Measurements from ENCODE around the gene CCL3. TPM values are rescaled to one million over a fixed set of nuclear protein-coding genes. Genes with fewer than 3 reads are reported as not detected.
"Not testable (repeated sequence)": the region's sequence is repeated elsewhere in the genome, so short reads cannot be mapped to it uniquely, and the experiment has no call there.

The CCL3 gene
- total and polyA plus RNA-seq, 2 of the 4 experiments (the other 2 are of a cell fraction), result not detected

DNA sequence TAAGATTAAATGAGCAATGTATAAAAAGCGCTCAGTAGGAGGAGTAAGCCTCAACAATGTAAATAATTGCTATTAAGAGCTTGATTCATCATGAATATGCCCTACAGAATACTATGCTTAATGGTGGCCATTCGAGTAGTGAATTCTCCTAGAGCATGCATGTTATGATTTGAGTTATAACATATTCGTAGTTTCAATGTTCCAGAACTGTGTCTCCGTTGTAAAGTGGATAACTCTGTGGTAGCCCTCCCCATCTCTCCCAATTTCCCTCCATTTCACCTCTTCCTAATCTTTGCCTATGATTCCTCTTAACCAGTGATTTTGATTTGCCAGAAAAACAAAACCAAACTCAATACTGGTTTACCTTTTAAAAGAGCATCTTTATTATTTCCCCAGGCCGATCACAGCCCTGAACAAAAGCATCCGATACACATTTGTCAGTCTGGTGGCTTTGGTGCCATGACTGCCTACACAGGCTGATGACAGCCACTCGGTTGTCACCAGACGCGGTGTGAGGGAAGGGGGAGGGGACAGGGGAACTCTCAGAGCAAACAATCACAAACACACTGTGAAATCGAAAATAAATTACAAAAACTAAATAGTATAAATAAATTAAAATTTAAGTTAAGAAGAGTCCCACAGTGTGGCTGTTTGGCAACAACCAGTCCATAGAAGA, 1.9 kb downstream of the CCL3 start:
- H2BK120ac ChIP-seq (ENCODE audit: low read depth, low read length); H3K23ac ChIP-seq (ENCODE audit: low read depth, low read length); H2BK15ac ChIP-seq (ENCODE audit: low read depth, low read length); H3K18ac ChIP-seq (ENCODE audit: low read depth, low read length); H3K14ac ChIP-seq (replicated peaks; ENCODE audit: low read depth, low read length); H4K8ac ChIP-seq (ENCODE audit: low read depth in 2 of 2, low read length in 2 of 2); H2BK20ac ChIP-seq (ENCODE audit: low read depth, low read length); H3K79me1 ChIP-seq (ENCODE audit: low read depth in 1 of 2, low read length in 2 of 2); H3K4me3 ChIP-seq (ENCODE audit: insufficient read depth, low read depth, low read length); H3K36me3 ChIP-seq (ENCODE audit: control insufficient read depth, insufficient read depth, low read length); H2AFZ ChIP-seq (replicated peaks; ENCODE audit: low read length, poor library complexity); ATAC-seq (ENCODE audit: low read depth); dilution Hi-C loops (cut with HindIII; ENCODE audit: low sequenced_read_pairs, unreplicated experiment); H3K27ac ChIP-seq (ENCODE audit: insufficient read depth, low read length); H4K20me1 ChIP-seq (ENCODE audit: insufficient read depth, low read length); CTCF ChIA-PET; H3K9ac ChIP-seq (ENCODE audit: low read depth, low read length); H2BK5ac ChIP-seq (ENCODE audit: low read depth, low read length, poor library complexity, severe bottlenecking); H4K5ac ChIP-seq (ENCODE audit: low read depth, low read length); intact Hi-C loops (cut with micrococcal nuclease); in situ Hi-C loops (cut with MboI; ENCODE audit: low sequenced_read_pairs); DNase-seq; H3K9me1 ChIP-seq (ENCODE audit: insufficient read depth, low read length); H2AK5ac ChIP-seq (ENCODE audit: low read depth, low read length); H4K91ac ChIP-seq (ENCODE audit: insufficient read depth, low read depth, low read length); H3K4ac ChIP-seq (ENCODE audit: low read depth, low read length); H2AK9ac ChIP-seq (replicated peaks; ENCODE audit: low read depth, low read length, poor library complexity); POLR2A ChIA-PET (ENCODE audit: unreplicated experiment); H3K27me3 ChIP-seq (ENCODE audit: control insufficient read depth, insufficient read depth, low read length); H3K9me3 ChIP-seq (ENCODE audit: control insufficient read depth, insufficient read depth, low read length); H3K56ac ChIP-seq (ENCODE audit: extremely low read depth, insufficient read depth, low read length); H3K4me2 ChIP-seq (ENCODE audit: low read depth, low read length); BruUV-seq (replicated peaks); H3K4me1 ChIP-seq (ENCODE audit: control insufficient read depth, insufficient read depth, low read length): not testable (repeated sequence)
- WGBS, 2 experiments (ENCODE audit: extremely low coverage in 2 of 2, insufficient read length in 1 of 2), result no CpG with 5 or more reads among the region's 10 CpGs

DNA sequence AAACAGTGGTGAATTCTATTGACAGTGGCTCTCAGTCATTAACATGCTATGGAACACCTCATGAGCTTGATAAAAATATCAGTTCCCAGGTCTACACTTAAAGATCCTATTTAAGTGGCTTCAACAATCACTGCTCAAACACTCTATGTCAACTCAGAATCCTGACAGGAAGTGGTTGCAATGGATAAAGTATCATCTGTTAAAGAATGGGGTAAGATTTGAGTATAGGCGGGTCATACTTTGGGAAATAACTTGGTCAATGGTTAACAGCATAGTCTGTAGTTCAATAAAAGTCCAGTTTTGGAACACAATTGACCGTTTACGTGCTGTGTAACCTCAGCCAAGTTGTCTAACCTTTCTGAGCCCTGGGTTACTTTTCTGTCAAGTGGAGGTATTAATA, 2.5 kb downstream of the CCL3 start:
- POLR2A ChIA-PET (ENCODE audit: unreplicated experiment); H4K20me1 ChIP-seq (ENCODE audit: insufficient read depth, low read length); H3K56ac ChIP-seq (ENCODE audit: extremely low read depth, insufficient read depth, low read length); H2BK20ac ChIP-seq (ENCODE audit: low read depth, low read length); dilution Hi-C loops (cut with HindIII; ENCODE audit: low sequenced_read_pairs, unreplicated experiment); H3K4me3 ChIP-seq (ENCODE audit: insufficient read depth, low read depth, low read length); H3K4ac ChIP-seq (ENCODE audit: low read depth, low read length); H2BK15ac ChIP-seq (ENCODE audit: low read depth, low read length); H3K18ac ChIP-seq (ENCODE audit: low read depth, low read length); H4K91ac ChIP-seq (ENCODE audit: insufficient read depth, low read depth, low read length); H3K9ac ChIP-seq (ENCODE audit: low read depth, low read length); H3K27me3 ChIP-seq (ENCODE audit: control insufficient read depth, insufficient read depth, low read length); H4K5ac ChIP-seq (ENCODE audit: low read depth, low read length); H3K4me2 ChIP-seq (ENCODE audit: low read depth, low read length); H2AFZ ChIP-seq (replicated peaks; ENCODE audit: low read length, poor library complexity); CTCF ChIA-PET; H3K9me1 ChIP-seq (ENCODE audit: insufficient read depth, low read length); H3K79me1 ChIP-seq (ENCODE audit: low read depth in 1 of 2, low read length in 2 of 2); H4K8ac ChIP-seq (ENCODE audit: low read depth in 2 of 2, low read length in 2 of 2); H3K4me1 ChIP-seq (ENCODE audit: control insufficient read depth, insufficient read depth, low read length); H3K9me3 ChIP-seq (ENCODE audit: control insufficient read depth, insufficient read depth, low read length); intact Hi-C loops (cut with micrococcal nuclease); H3K36me3 ChIP-seq (ENCODE audit: control insufficient read depth, insufficient read depth, low read length); H2AK9ac ChIP-seq (replicated peaks; ENCODE audit: low read depth, low read length, poor library complexity); H2BK5ac ChIP-seq (ENCODE audit: low read depth, low read length, poor library complexity, severe bottlenecking); H3K23ac ChIP-seq (ENCODE audit: low read depth, low read length); DNase-seq; ATAC-seq (ENCODE audit: low read depth); BruUV-seq (replicated peaks); in situ Hi-C loops (cut with MboI; ENCODE audit: low sequenced_read_pairs); H3K14ac ChIP-seq (replicated peaks; ENCODE audit: low read depth, low read length); H2BK120ac ChIP-seq (ENCODE audit: low read depth, low read length); H3K27ac ChIP-seq (ENCODE audit: insufficient read depth, low read length); H2AK5ac ChIP-seq (ENCODE audit: low read depth, low read length): not testable (repeated sequence)
- WGBS, 2 experiments (ENCODE audit: extremely low coverage in 2 of 2, insufficient read length in 1 of 2), result no CpG with 5 or more reads among the region's 3 CpGs
